HG03025 (cell line): Measurements from ENCODE around the gene SBNO2.
"Not testable (repeated sequence)": the region's sequence is repeated elsewhere in the genome, so short reads cannot be mapped to it uniquely, and the experiment has no call there.

Experiments used
- ATAC-seq: cut with Tn5 transposase; IDR thresholded peaks from one replicate; pipeline ENCODE4 v1.9.1; 2021; ENCODE audit warnings: mild to moderate bottlenecking, moderate library complexity; ENCODE audit not compliant: unreplicated experiment, low FRiP score

The SBNO2 gene

GRCh38 chr19:1206864-1207450 is 32.9 kb upstream of the SBNO2 start:
- no peak for ATAC-seq

- no peak for ATAC-seq
Measured at GRCh38 chr19:1206150-1206863, 32.2 kb upstream of the SBNO2 start.

DNA sequence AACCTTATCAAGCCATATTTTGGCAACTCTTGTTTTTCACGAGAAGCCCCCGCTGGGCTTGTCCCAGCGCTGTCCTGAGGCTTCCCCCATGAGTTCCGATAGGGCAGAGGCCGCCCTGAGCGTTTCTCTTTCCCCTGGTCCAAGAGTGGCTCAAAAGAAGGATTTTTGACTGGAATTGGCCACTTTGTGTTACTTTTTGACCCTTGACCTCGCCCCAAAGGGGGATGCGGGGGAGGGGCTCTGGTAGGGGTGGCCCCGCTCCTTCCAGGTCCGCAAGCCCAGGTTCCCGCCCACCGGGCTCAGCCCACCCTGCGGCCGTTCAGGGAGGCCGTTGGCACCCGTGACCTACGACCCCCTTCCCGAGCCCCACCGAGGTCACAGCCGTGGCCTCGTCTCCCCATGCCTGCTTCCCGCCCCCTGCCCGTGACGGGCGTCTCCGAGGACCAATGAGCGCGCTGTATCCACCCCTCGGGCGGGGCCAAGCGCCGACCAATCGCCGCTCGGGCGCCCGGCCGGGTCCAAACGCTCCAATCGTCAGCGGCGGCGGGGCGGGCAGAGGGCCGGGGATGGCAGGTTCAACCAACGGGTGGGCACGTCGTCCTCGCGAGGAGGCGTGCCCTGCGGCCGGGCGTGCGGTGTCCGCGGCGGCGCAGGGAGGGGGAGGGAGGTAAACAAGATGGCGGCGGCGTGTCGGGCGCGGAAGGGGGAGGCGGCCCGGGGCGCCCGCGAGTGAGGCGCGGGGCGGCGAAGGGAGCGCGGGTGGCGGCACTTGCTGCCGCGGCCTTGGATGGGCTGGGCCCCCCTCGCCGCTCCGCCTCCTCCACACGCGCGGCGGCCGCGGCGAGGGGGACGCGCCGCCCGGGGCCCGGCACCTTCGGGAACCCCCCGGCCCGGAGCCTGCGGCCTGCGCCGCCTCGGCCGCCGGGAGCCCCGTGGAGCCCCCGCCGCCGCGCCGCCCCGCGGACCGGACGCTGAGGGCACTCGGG is 31.3 kb upstream of the SBNO2 start, which contains the start of gene STK11:
STK11 (plus strand) TSS at position 665 of the 986 bp plus-strand sequence. CDS start 1,136 bp downstream, outside the sequence.
- ATAC-seq = peak; percentile 78

DNA sequence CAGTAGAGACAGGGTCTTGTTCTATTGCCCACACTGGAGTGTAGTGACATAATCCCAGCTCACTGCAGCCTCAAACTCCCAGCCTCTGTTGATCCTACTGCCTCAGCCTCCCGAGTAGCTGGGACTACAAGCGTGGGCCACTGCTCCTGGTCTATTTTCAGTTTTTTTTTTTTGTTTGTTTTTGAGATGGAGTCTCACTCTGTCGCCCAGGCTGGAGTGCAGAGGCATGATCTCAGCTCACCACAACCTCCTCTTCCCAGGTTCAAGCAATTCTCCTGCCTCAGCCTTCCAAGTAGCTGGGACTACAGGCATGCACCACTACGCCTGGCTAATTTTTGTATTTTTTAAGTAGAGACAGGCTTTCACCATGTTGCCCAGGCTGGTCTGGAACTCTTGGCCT is 26.5 kb upstream of the SBNO2 start:
- not testable (repeated sequence) for ATAC-seq

DNA sequence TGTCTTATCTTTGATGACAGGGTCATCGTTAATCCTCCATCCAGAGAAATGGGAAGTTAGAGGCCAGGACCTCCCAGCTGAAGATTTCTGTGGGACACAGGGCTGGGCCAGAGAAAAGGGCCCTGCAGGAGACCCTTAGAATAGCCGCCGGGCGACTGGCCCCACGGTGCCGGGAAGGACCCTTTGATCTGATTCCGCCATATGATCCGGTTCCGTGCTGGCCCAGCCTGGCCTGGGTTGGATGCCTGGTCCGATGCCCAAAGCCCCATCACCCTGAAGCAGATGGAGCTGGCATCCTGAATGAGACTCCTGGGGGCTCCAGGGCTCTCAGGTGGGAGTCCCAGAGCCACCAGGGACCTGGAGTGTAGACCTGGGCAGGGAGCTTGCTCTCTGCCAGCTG is 25.5 kb upstream of the SBNO2 start:
- ATAC-seq = no peak

- no peak for ATAC-seq
Measured at GRCh38 chr19:1189419-1189818, 15.4 kb upstream of the SBNO2 start.

- ATAC-seq = no peak
Measured at GRCh38 chr19:1183543-1184172, 9.6 kb upstream of the SBNO2 start.

- ATAC-seq = no peak
Measured at GRCh38 chr19:1182727-1183126, 8.7 kb upstream of the SBNO2 start.

- ATAC-seq = no peak
Measured at GRCh38 chr19:1182068-1182467, 8.0 kb upstream of the SBNO2 start.

- ATAC-seq = no peak
Measured at GRCh38 chr19:1181606-1182005, 7.5 kb upstream of the SBNO2 start.

- no peak for ATAC-seq
Measured at GRCh38 chr19:1177322-1178114, 3.5 kb upstream of the SBNO2 start.

- ATAC-seq = no peak
Measured at GRCh38 chr19:1173159-1173844, 766 bp downstream of the SBNO2 start.

GRCh38 chr19:1172353-1173158 is 1.5 kb downstream of the SBNO2 start:
- no peak for ATAC-seq

DNA sequence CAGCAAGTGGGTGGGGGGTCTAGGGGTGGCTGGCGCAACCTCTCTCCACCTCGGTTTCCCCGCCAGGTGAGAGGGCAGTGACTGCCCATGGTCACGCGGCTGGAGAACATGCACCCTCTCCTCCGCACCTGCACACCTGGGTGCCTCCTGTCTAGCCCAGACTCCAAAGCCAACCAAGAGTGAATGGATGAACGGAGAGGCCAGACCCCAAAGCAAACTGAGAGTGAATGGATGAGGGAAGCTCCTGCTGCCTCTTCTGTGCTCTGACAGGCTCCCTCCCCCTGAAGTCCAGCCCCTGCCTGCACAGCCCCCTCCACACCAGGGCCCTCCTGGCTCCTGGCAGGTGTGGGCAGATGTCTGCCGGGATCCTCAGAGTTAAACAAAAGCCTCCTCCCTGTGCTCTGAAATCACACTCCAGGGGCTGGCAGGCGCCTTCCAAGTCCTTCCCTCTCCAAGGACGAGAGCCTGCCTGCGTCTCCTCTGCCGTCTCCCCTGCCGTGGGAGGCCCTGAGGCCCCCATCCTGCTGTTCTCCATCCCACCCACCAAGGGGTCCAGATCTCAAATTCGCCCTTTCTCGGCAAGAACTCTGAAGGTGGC is 2.2 kb downstream of the SBNO2 start:
- no peak for ATAC-seq

DNA sequence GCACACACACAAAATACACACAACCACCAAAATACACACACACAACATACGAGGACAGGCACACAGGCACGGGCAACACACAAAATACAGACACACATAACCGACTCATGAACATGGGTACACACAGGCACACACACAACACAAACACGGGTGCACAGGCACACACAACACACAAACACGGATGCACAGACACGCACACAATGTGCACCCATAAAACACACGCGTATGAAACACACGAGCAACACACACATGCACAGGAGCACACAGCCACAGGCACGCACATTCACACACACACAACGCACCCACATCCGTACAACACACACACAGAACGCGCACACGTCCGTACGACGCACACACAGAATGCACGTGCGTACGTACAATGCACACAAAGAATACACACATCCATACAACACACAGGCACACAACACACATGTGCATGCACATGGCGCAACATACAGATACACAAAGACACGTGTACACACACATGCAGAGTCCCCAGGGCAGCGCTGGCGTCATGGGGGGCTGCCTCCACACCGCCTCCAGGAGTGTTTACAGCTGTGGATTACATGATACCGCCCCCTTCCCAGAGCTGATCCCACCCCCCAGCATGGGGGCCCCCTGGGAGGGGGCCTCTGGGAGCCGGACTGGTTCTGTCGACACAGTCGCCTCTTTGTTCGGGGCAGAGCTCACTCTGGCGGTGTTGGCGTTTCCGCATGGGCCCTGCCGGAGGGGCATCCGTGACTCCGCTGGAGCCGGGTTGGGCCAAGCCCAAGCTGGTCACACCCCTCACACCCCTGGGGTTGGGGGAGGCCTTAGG is 2.9 kb downstream of the SBNO2 start:
- no peak for ATAC-seq

DNA sequence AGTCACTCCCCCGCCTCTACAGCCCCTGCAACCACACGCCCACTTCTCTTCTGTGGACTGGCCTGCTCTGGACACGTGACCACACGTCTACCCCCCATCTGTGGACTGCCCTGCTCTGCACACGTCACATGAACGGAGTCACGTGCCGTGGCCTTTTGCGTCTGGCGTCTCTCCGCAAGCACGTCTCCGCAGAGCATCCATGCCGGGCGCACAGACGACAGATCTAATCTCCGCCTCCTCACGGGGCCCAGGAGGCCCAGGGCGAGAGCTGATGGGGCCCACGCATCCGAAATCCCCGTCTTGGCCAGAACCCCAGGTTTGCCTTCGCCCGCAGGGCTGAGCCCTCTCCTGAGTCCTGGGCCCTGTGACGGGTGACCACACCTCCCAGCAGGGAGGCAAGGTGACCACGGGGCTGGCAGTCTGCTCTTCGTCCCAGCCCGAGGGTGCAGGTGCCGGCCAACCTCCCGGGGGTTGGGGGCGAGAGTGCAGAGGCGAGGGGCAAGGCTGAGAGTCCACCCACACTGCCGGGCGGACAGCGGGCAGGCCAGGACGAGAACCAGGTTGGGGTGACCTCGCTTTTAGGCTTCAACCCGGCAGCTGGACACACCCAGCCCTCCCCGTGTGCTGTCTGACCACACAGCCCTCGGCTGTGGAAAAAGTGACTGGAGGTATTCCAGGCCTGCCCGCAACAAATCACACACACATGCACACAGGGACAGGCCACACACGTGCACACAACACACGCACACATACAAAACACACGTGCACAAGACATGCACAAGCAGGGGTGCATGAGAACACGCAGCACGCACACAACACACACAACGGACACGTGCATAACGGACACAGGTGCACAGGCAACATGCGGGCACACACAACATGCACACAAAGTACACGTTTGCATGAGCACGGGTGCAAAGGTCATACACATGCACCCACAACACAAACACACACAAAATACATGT is 3.9 kb downstream of the SBNO2 start:
- no peak for ATAC-seq
